HepG2 (cell line): ENCODE data around the gene ABCC1. TPM values are rescaled to one million over a fixed set of nuclear protein-coding genes. Genes with fewer than 3 reads are reported as not detected.
A peak's percentile ranks its signal among the peaks of the same experiment; 100 is the strongest.

Source experiments
- ARHGAP35 ChIP-seq: sonication (generic); formaldehyde crosslinking; IDR thresholded peaks from 2 replicates; pipeline ENCODE4 v1.9.0; 2022; ENCODE audit warnings: mild to moderate bottlenecking, inconsistent platforms, moderate library complexity, missing genetic modification reagents, borderline replicate concordance
- CHD4 ChIP-seq: fragments of 200-600 bp; sonication (generic); IDR thresholded peaks from 2 replicates; pipeline ENCODE4 v1.7.0; 2017; ENCODE audit warnings: mild to moderate bottlenecking, low read length, borderline replicate concordance
- CREB3 ChIP-seq: sonication (generic); formaldehyde crosslinking; IDR thresholded peaks from 2 replicates; pipeline ENCODE4 v1.5.0; 2020; ENCODE audit warnings: missing genetic modification reagents
- EEA1 ChIP-seq: sonication (generic); formaldehyde crosslinking; IDR thresholded peaks from 2 replicates; pipeline ENCODE4 v1.5.1; 2020; ENCODE audit warnings: mild to moderate bottlenecking, missing genetic modification reagents, borderline replicate concordance
- GFI1 ChIP-seq: sonication (generic); formaldehyde crosslinking; IDR thresholded peaks from 2 replicates; pipeline ENCODE4 v1.5.0; 2020; ENCODE audit warnings: missing genetic modification reagents, mild to moderate bottlenecking, borderline replicate concordance
- MAF1 ChIP-seq: sonication (generic); formaldehyde crosslinking; IDR thresholded peaks from 2 replicates; pipeline ENCODE4 v1.5.0; 2020; ENCODE audit warnings: missing genetic modification reagents, borderline replicate concordance
- MIER3 ChIP-seq: IDR thresholded peaks from 2 replicates; pipeline ENCODE4 v1.6.1; 2016; ENCODE audit warnings: missing compliant biosample characterization, borderline replicate concordance
- MYC ChIP-seq: sonication (generic); formaldehyde crosslinking; IDR thresholded peaks from 2 replicates; pipeline ENCODE4 v1.9.0; 2021; ENCODE audit warnings: missing genetic modification reagents, borderline replicate concordance
- PPARG ChIP-seq: conservative IDR thresholded peaks from 2 replicates; pipeline ENCODE4 v1.6.1; 2016; ENCODE audit warnings: missing biosample characterization, missing genetic modification reagents
- SPEN ChIP-seq: sonication (generic); formaldehyde crosslinking; IDR thresholded peaks from 2 replicates; pipeline ENCODE4 v1.5.1; 2020; ENCODE audit warnings: low read depth, mild to moderate bottlenecking, missing genetic modification reagents
- SRSF1 ChIP-seq: fragments of 200-400 bp; formaldehyde crosslinking; optimal IDR thresholded peaks from 2 replicates; pipeline ENCODE3; 2017; ENCODE audit warnings: mild to moderate bottlenecking, low read depth, low read length, moderate library complexity
- U2AF2 ChIP-seq: fragments of 200-400 bp; formaldehyde crosslinking; IDR thresholded peaks from 2 replicates; pipeline ENCODE4 v1.6.1; 2017; ENCODE audit warnings: low read depth, mild to moderate bottlenecking, low read length
- ZBTB33 ChIP-seq: sonication (generic); formaldehyde crosslinking; IDR thresholded peaks from 2 replicates; pipeline ENCODE4 v1.4.0; 2020; ENCODE audit warnings: missing genetic modification reagents
- ZNF883 ChIP-seq: sonication (generic); formaldehyde crosslinking; IDR thresholded peaks from 2 replicates; pipeline ENCODE4 v1.5.1; 2020; ENCODE audit warnings: mild to moderate bottlenecking, missing genetic modification reagents; ENCODE audit errors: not compliant biosample characterization
- ZSCAN29 ChIP-seq: sonication (generic); formaldehyde crosslinking; conservative IDR thresholded peaks from 2 replicates; pipeline ENCODE4 v1.4.0; 2020; ENCODE audit warnings: mild to moderate bottlenecking, missing genetic modification reagents
- polyA plus RNA-seq, 8 experiments: library from polyadenylated mRNA; depleted of rRNA in 3 of 8; stranded (reverse) in 7 of 8; unstranded in 1 of 8; fragments of >200 nt; fragmentation: Illumina TruSeq in 4 of 8; extraction: Trizol in 4 of 8; gene quantifications; 2 replicates each; pipeline versions ENCODE4 v1.2.1 to v1.2.3, GENCODE V29; 2011 to 2016; ENCODE audit warnings: low read depth in 4 of 8, missing spikeins in 1 of 8, mixed read lengths in 1 of 8; ENCODE audit not compliant: insufficient read depth in 1 of 8
- total RNA-seq, 5 experiments: library from RNA; depleted of rRNA; stranded (reverse); fragments of >200 nt; fragmentation: Illumina TruSeq; extraction: Trizol; gene quantifications; 2 replicates each; pipeline ENCODE4 v1.2.3, GENCODE V29; 2016; ENCODE audit warnings: low read depth in 1 of 5
- TF ChIP-seq, protein P1 (sequence below): sonication (generic); formaldehyde crosslinking; IDR thresholded peaks from 2 replicates; pipeline ENCODE4 v1.4.0; 2020; ENCODE audit warnings: low read depth, missing genetic modification reagents
- TF ChIP-seq, protein P2 (sequence below): sonication (generic); formaldehyde crosslinking; IDR thresholded peaks from 2 replicates; pipeline ENCODE4 v1.4.0; 2020; ENCODE audit warnings: missing genetic modification reagents

The ABCC1 gene
- total and polyA plus RNA-seq, 2 of the 13 experiments (the other 11 are each of a cell fraction or from before 2014, with no cell fraction given) = 13.0 to 30.6 TPM

- peak; percentile 56; the same call in 1 of the 2 replicates for TF ChIP-seq ZBTB33 (CRISPR knock-in tag)
- 0 out of 2 replicates have a peak, but pooled peaks have one; percentile 56 for TF ChIP-seq EEA1 (CRISPR knock-in tag)
- 0 out of 2 replicates have a peak, but pooled peaks have one; percentile 12 for TF ChIP-seq CHD4
- no peak for TF ChIP-seq U2AF2
- TF ChIP-seq, protein P1, sequence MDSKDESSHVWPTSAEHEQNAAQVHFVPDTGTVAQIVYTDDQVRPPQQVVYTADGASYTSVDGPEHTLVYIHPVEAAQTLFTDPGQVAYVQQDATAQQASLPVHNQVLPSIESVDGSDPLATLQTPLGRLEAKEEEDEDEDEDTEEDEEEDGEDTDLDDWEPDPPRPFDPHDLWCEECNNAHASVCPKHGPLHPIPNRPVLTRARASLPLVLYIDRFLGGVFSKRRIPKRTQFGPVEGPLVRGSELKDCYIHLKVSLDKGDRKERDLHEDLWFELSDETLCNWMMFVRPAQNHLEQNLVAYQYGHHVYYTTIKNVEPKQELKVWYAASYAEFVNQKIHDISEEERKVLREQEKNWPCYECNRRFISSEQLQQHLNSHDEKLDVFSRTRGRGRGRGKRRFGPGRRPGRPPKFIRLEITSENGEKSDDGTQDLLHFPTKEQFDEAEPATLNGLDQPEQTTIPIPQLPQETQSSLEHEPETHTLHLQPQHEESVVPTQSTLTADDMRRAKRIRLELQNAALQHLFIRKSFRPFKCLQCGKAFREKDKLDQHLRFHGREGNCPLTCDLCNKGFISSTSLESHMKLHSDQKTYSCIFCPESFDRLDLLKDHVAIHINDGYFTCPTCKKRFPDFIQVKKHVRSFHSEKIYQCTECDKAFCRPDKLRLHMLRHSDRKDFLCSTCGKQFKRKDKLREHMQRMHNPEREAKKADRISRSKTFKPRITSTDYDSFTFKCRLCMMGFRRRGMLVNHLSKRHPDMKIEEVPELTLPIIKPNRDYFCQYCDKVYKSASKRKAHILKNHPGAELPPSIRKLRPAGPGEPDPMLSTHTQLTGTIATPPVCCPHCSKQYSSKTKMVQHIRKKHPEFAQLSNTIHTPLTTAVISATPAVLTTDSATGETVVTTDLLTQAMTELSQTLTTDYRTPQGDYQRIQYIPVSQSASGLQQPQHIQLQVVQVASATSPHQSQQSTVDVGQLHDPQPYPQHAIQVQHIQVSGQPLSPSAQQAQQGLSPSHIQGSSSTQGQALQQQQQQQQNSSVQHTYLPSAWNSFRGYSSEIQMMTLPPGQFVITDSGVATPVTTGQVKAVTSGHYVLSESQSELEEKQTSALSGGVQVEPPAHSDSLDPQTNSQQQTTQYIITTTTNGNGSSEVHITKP (CRISPR knock-in tag) = peak; percentile 53
- 0 out of 2 replicates have a peak, but pooled peaks have one; percentile 18 for TF ChIP-seq PPARG
- peak; percentile 14 for TF ChIP-seq ZNF883
- no peak for TF ChIP-seq SRSF1
- no peak; the same call in 1 of the 2 replicates for TF ChIP-seq ARHGAP35 (CRISPR knock-in tag)
- peak; percentile 83; the same call in 1 of the 2 replicates for TF ChIP-seq CREB3
- TF ChIP-seq ZSCAN29 = no peak
- TF ChIP-seq MIER3 (CRISPR knock-in tag) = peak; percentile 17; the same call in 1 of the 2 replicates
- TF ChIP-seq SPEN (CRISPR knock-in tag) = peak; percentile 64
- no peak for TF ChIP-seq MAF1 (CRISPR knock-in tag)
- TF ChIP-seq GFI1 (CRISPR knock-in tag) = peak; percentile 83; the same call in 1 of the 2 replicates
- TF ChIP-seq, protein P2, sequence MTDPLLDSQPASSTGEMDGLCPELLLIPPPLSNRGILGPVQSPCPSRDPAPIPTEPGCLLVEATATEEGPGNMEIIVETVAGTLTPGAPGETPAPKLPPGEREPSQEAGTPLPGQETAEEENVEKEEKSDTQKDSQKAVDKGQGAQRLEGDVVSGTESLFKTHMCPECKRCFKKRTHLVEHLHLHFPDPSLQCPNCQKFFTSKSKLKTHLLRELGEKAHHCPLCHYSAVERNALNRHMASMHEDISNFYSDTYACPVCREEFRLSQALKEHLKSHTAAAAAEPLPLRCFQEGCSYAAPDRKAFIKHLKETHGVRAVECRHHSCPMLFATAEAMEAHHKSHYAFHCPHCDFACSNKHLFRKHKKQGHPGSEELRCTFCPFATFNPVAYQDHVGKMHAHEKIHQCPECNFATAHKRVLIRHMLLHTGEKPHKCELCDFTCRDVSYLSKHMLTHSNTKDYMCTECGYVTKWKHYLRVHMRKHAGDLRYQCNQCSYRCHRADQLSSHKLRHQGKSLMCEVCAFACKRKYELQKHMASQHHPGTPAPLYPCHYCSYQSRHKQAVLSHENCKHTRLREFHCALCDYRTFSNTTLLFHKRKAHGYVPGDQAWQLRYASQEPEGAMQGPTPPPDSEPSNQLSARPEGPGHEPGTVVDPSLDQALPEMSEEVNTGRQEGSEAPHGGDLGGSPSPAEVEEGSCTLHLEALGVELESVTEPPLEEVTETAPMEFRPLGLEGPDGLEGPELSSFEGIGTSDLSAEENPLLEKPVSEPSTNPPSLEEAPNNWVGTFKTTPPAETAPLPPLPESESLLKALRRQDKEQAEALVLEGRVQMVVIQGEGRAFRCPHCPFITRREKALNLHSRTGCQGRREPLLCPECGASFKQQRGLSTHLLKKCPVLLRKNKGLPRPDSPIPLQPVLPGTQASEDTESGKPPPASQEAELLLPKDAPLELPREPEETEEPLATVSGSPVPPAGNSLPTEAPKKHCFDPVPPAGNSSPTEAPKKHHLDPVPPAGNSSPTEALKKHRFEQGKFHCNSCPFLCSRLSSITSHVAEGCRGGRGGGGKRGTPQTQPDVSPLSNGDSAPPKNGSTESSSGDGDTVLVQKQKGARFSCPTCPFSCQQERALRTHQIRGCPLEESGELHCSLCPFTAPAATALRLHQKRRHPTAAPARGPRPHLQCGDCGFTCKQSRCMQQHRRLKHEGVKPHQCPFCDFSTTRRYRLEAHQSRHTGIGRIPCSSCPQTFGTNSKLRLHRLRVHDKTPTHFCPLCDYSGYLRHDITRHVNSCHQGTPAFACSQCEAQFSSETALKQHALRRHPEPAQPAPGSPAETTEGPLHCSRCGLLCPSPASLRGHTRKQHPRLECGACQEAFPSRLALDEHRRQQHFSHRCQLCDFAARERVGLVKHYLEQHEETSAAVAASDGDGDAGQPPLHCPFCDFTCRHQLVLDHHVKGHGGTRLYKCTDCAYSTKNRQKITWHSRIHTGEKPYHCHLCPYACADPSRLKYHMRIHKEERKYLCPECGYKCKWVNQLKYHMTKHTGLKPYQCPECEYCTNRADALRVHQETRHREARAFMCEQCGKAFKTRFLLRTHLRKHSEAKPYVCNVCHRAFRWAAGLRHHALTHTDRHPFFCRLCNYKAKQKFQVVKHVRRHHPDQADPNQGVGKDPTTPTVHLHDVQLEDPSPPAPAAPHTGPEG (CRISPR knock-in tag) = peak; percentile 66; the same call in 1 of the 2 replicates
- TF ChIP-seq MYC (CRISPR knock-in tag) = peak; percentile 92
These were observed 200.3 kb downstream of the ABCC1 start (continued) for GRCh38 chr16:16149710-16150116.
